ENCODE measurements around the gene CPLX3. TPM values are rescaled to one million over a fixed set of nuclear protein-coding genes. Genes with fewer than 3 reads are reported as not detected.
A peak's percentile ranks its signal among the peaks of the same experiment; 100 is the strongest.

The CPLX3 gene
- polyA plus RNA-seq, 1 donor: not detected

DNA sequence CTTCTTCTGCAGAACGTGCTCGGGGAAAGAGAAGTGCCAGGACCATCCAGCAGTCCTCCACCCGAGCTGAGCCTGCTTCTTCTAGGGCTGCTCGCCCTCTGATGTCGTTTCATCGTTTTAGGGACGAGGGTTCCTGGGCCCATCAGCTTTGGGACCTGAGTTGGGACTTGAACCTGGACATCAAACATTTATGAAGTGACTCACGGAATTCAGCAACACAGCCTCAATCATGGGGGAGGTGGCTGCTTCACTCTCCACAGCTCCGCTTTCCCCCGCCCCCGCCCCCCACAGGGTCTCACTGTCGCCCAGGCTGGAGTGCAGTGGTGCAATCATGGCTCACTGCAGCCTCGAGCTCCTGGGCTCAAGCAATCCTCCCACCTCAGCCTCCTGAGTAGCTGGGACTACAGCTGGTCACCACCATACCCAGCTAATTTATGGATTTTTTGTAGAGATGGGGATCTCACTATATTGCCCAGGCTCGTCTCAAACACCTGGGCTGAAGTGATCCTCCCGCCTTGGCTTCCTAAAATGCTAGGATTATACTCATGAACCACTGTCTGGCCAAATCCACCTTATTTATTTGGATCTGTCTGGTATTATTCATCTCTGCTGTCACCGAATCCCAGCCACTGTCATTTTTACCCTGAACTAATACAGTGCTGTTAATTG is 47.5 kb downstream of the CPLX3 start:
- no peaks in the 10 kb centered on the region for H3K9me3 ChIP-seq (ENCODE audit: control insufficient read depth, low read depth, low read length)
- H3K4me1 ChIP-seq (ENCODE audit: control insufficient read depth, insufficient read depth, low read length): peaks cover 24% of the 10 kb centered on the region
- no CpG with 5 or more reads among the region's 16 CpGs for WGBS (ENCODE audit: insufficient coverage, low lambda C conversion rate)
- H3K27me3 ChIP-seq (ENCODE audit: control insufficient read depth, insufficient read depth, low read length): no peaks in the 10 kb centered on the region
- no peaks in the 10 kb centered on the region for H3K36me3 ChIP-seq (ENCODE audit: control insufficient read depth, insufficient read depth, low read length)
- peak overlapping the region; percentile 73 for H3K4me3 ChIP-seq (ENCODE audit: low read length)
- H3K27ac ChIP-seq (ENCODE audit: low read length): peak overlapping the region; percentile 80
- no peak for DNase-seq

DNA sequence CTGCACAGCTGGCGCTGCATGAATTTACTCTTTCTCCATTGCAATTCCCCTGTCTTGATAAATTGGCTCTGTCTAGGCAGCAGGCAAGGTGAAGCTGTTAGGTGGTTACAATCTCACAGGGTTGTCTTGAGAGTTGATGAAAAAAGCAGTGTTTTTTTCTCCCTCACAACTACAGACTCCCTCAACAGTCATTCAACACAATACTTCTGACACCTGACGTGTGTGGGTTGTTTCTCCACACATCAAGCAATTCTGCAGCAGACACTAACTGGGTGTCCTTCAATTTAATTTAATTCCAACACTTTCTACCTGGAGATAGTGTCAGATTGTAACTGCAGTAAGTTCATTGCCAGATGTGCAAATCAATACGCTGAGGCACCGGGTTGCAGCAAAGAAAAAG is 51.8 kb downstream of the CPLX3 start:
- H3K4me3 ChIP-seq (ENCODE audit: low read length): no peak overlapping the region
- no peaks in the 10 kb centered on the region for H3K36me3 ChIP-seq (ENCODE audit: control insufficient read depth, insufficient read depth, low read length)
- no peak for DNase-seq
- H3K4me1 ChIP-seq (ENCODE audit: control insufficient read depth, insufficient read depth, low read length): no peaks in the 10 kb centered on the region
- H3K9me3 ChIP-seq (ENCODE audit: control insufficient read depth, low read depth, low read length): peaks cover 7% of the 10 kb centered on the region
- WGBS (ENCODE audit: insufficient coverage, low lambda C conversion rate): no CpG with 5 or more reads among the region's 4 CpGs
- no peaks in the 10 kb centered on the region for H3K27me3 ChIP-seq (ENCODE audit: control insufficient read depth, insufficient read depth, low read length)
- H3K27ac ChIP-seq (ENCODE audit: low read length): no peak overlapping the region

Other genes with a start within 250 kb of the CPLX3 start
- 67.3 TPM for gene CLK3, start 210.8 kb upstream of the CPLX3 start, polyA plus RNA-seq
- 31.1 TPM for gene EDC3, start 130.6 kb upstream of the CPLX3 start, polyA plus RNA-seq
- gene CYP1A1, start 101.1 kb upstream of the CPLX3 start, polyA plus RNA-seq: 0.54 TPM
- gene CYP1A2, start 77.8 kb upstream of the CPLX3 start, polyA plus RNA-seq: not detected
- 62.4 TPM for gene CSK, start 44.5 kb upstream of the CPLX3 start, polyA plus RNA-seq
- gene LMAN1L, start 13.8 kb upstream of the CPLX3 start, polyA plus RNA-seq: not detected
- 83.8 TPM for gene ULK3, start 16.5 kb downstream of the CPLX3 start, polyA plus RNA-seq
- gene SCAMP2, start 46.7 kb downstream of the CPLX3 start, polyA plus RNA-seq: 104 TPM
- gene MPI, start 63.4 kb downstream of the CPLX3 start, polyA plus RNA-seq: 51.0 TPM
- gene FAM219B, start 80.2 kb downstream of the CPLX3 start, polyA plus RNA-seq: 44.7 TPM
- gene COX5A, start 111.4 kb downstream of the CPLX3 start, polyA plus RNA-seq: 238 TPM
- 6.2 TPM for gene RPP25, start 130.1 kb downstream of the CPLX3 start, polyA plus RNA-seq
- gene SCAMP5, start 168.9 kb downstream of the CPLX3 start, polyA plus RNA-seq: 31.6 TPM
- 10.5 TPM for gene PPCDC, start 197.0 kb downstream of the CPLX3 start, polyA plus RNA-seq

Measured in large intestine (tissue), 3 donors.